ENCODE data around the gene CXXC4.
A peak's percentile ranks its signal among the peaks of the same experiment; 100 is the strongest.

Gene CXXC4

GRCh38 chr4:104457308-104457981 lies 37.2 kb downstream of the CXXC4 start:
- TF ChIP-seq CTCF (IDR thresholded peaks at IDR 0.05), result no peak

- TF ChIP-seq CTCF (IDR thresholded peaks at IDR 0.05), result peak; percentile 41
These were observed 43.1 kb downstream of the CXXC4 start for GRCh38 chr4:104451573-104451972.

GRCh38 chr4:104449537-104449936 lies 45.2 kb downstream of the CXXC4 start:
- TF ChIP-seq CTCF (IDR thresholded peaks at IDR 0.05), result no peak

- TF ChIP-seq CTCF (IDR thresholded peaks at IDR 0.05), result no peak
These were observed 47.4 kb downstream of the CXXC4 start for GRCh38 chr4:104447294-104447693.

- TF ChIP-seq CTCF (IDR thresholded peaks at IDR 0.05), result no peak
These were observed 48.0 kb downstream of the CXXC4 start for GRCh38 chr4:104446431-104447278.

- no peak for TF ChIP-seq CTCF (IDR thresholded peaks at IDR 0.05)
These were observed 50.0 kb downstream of the CXXC4 start for GRCh38 chr4:104444685-104445084.

- no peak for TF ChIP-seq CTCF (IDR thresholded peaks at IDR 0.05)
These were observed 58.2 kb downstream of the CXXC4 start for GRCh38 chr4:104436542-104436941.

Measured in LNCAP (cell line).